HEK293 (cell line): ENCODE measurements around the gene FOXK2.
A peak's percentile ranks its signal among the peaks of the same experiment; 100 is the strongest.

Experiments
- CTCF ChIA-PET: fragments of 350-600 bp; formaldehyde crosslinking; extraction: SDS; loops from one replicate; lab custom pipeline; 2021; ENCODE audit warnings: antibody characterized with exemption; lab: Yijun Ruan, JAX
- POLR2A ChIA-PET: fragments of 300-600 bp; formaldehyde crosslinking; extraction: SDS; loops from one replicate; lab custom pipeline; 2020; ENCODE audit warnings: antibody characterized with exemption, inconsistent platforms; lab: Yijun Ruan, JAX
- H3K27ac ChIP-seq: fragments of 200-500 bp; sonication (Bioruptor generic); 2 replicates; pipeline ENCODE4 v1.5.1; 2014; ENCODE audit warnings: low read depth, low read length, control low read depth, inconsistent platforms; ENCODE audit errors: extremely low read depth
- H3K36me3 ChIP-seq, 2 experiments: fragments of 200-500 bp in 1 of 2; sonication (Bioruptor generic) in 1 of 2; 1 replicate in 1 of 2; 2 replicates in 1 of 2; pipeline ENCODE4 v1.5.1; 2014 to 2017; ENCODE audit warnings: inconsistent platforms in 2 of 2, low read length in 2 of 2; ENCODE audit not compliant: control insufficient read depth in 2 of 2, insufficient read depth in 1 of 2
- H3K4me1 ChIP-seq: fragments of 200-500 bp; sonication (Bioruptor generic); 2 replicates; pipeline ENCODE4 v1.5.1; 2014; ENCODE audit warnings: mild to moderate bottlenecking, low read length, inconsistent platforms; ENCODE audit not compliant: control insufficient read depth, insufficient read depth
- H3K4me3 ChIP-seq: 2 replicates; pipeline ENCODE4 v1.5.1; 2011; ENCODE audit warnings: low read depth, mild to moderate bottlenecking, control low read depth, low read length, moderate library complexity
- H3K9me3 ChIP-seq: fragments of 200-500 bp; sonication (Bioruptor generic); 2 replicates; pipeline ENCODE4 v1.5.1; 2014; ENCODE audit warnings: low read depth, low read length, inconsistent platforms; ENCODE audit not compliant: control insufficient read depth, insufficient read depth
- FEZF1 ChIP-seq: fragments of 450-650 bp; formaldehyde crosslinking; IDR thresholded peaks from 2 replicates; pipeline ENCODE4 v1.5.1; 2016; ENCODE audit warnings: missing biosample characterization, missing genetic modification characterization
- KLF1 ChIP-seq: fragments of 450-650 bp; formaldehyde crosslinking; IDR thresholded peaks from 2 replicates; pipeline ENCODE4 v1.5.1; 2016; ENCODE audit warnings: missing biosample characterization, missing genetic modification characterization
- KLF16 ChIP-seq: fragments of 450-650 bp; formaldehyde crosslinking; IDR thresholded peaks from 2 replicates; pipeline ENCODE4 v1.5.1; 2017; ENCODE audit warnings: missing biosample characterization, missing genetic modification characterization
- KLF7 ChIP-seq: fragments of 450-650 bp; formaldehyde crosslinking; IDR thresholded peaks from 2 replicates; pipeline ENCODE4 v1.5.1; 2016; ENCODE audit warnings: missing biosample characterization, missing genetic modification characterization, borderline replicate concordance
- KLF8 ChIP-seq: fragments of 450-650 bp; formaldehyde crosslinking; IDR thresholded peaks from 2 replicates; pipeline ENCODE4 v1.5.1; 2016; ENCODE audit warnings: missing biosample characterization, missing genetic modification characterization
- PATZ1 ChIP-seq: fragments of 450-650 bp; formaldehyde crosslinking; IDR thresholded peaks from 2 replicates; pipeline ENCODE4 v1.5.1; 2016; ENCODE audit warnings: missing biosample characterization, missing genetic modification characterization
- PRDM6 ChIP-seq: fragments of 450-650 bp; formaldehyde crosslinking; IDR thresholded peaks from 2 replicates; pipeline ENCODE4 v1.5.1; 2017; ENCODE audit warnings: missing biosample characterization, missing genetic modification characterization
- SP3 ChIP-seq: fragments of 450-650 bp; formaldehyde crosslinking; IDR thresholded peaks from 2 replicates; pipeline ENCODE4 v1.5.1; 2016; ENCODE audit warnings: missing biosample characterization, missing genetic modification characterization
- SP7 ChIP-seq: fragments of 450-650 bp; formaldehyde crosslinking; IDR thresholded peaks from 2 replicates; pipeline ENCODE4 v1.5.1; 2016; ENCODE audit warnings: missing biosample characterization, missing genetic modification characterization
- ZBTB21 ChIP-seq: fragments of 450-650 bp; formaldehyde crosslinking; IDR thresholded peaks from 2 replicates; pipeline ENCODE4 v1.5.1; 2017; ENCODE audit warnings: missing biosample characterization, missing genetic modification characterization
- ZNF133 ChIP-seq: fragments of 450-650 bp; formaldehyde crosslinking; IDR thresholded peaks from 2 replicates; pipeline ENCODE4 v1.5.1; 2016; ENCODE audit warnings: missing biosample characterization, missing genetic modification characterization
- ZNF16 ChIP-seq: fragments of 450-650 bp; formaldehyde crosslinking; IDR thresholded peaks from 2 replicates; pipeline ENCODE4 v1.5.1; 2016; ENCODE audit warnings: low read depth, missing biosample characterization, missing genetic modification characterization
- ZNF223 ChIP-seq: fragments of 450-650 bp; formaldehyde crosslinking; IDR thresholded peaks from 2 replicates; pipeline ENCODE4 v1.5.1; 2016; ENCODE audit warnings: missing biosample characterization, missing genetic modification characterization
- ZNF280C ChIP-seq: fragments of 450-650 bp; formaldehyde crosslinking; IDR thresholded peaks from 2 replicates; pipeline ENCODE4 v1.5.1; 2016; ENCODE audit warnings: missing biosample characterization, missing genetic modification characterization
- ZNF394 ChIP-seq: fragments of 450-650 bp; formaldehyde crosslinking; IDR thresholded peaks from 2 replicates; pipeline ENCODE4 v1.5.1; 2016; ENCODE audit warnings: missing biosample characterization, missing genetic modification characterization, mild to moderate bottlenecking, moderate library complexity, borderline replicate concordance
- ZNF449 ChIP-seq: fragments of 450-650 bp; formaldehyde crosslinking; IDR thresholded peaks from 2 replicates; pipeline ENCODE4 v1.5.1; 2017; ENCODE audit warnings: missing biosample characterization, mild to moderate bottlenecking, missing genetic modification characterization, moderate library complexity
- ZNF488 ChIP-seq: fragments of 450-650 bp; formaldehyde crosslinking; IDR thresholded peaks from 2 replicates; pipeline ENCODE4 v1.5.1; 2016; ENCODE audit warnings: missing biosample characterization, missing genetic modification characterization
- ZNF501 ChIP-seq: fragments of 450-650 bp; formaldehyde crosslinking; IDR thresholded peaks from 2 replicates; pipeline ENCODE4 v1.5.1; 2016; ENCODE audit warnings: missing biosample characterization, missing genetic modification characterization
- ZNF585B ChIP-seq: fragments of 450-650 bp; formaldehyde crosslinking; IDR thresholded peaks from 2 replicates; pipeline ENCODE4 v1.5.1; 2016; ENCODE audit warnings: missing biosample characterization, missing genetic modification characterization
- ZNF626 ChIP-seq: fragments of 450-650 bp; sonication (Bioruptor Pico); formaldehyde crosslinking; IDR thresholded peaks from 2 replicates; pipeline ENCODE4 v1.5.1; 2018; ENCODE audit warnings: missing biosample characterization, missing genetic modification characterization, inconsistent platforms
- ZNF658 ChIP-seq: fragments of 450-650 bp; formaldehyde crosslinking; IDR thresholded peaks from 2 replicates; pipeline ENCODE4; 2016; ENCODE audit warnings: missing biosample characterization, missing genetic modification characterization
- ZNF707 ChIP-seq: fragments of 450-650 bp; formaldehyde crosslinking; IDR thresholded peaks from 2 replicates; pipeline ENCODE4 v1.5.1; 2016; ENCODE audit warnings: missing biosample characterization, missing genetic modification characterization
- ZNF76 ChIP-seq: fragments of 450-650 bp; formaldehyde crosslinking; IDR thresholded peaks from 2 replicates; pipeline ENCODE4; 2016; ENCODE audit warnings: low read depth, missing biosample characterization, missing genetic modification characterization, borderline replicate concordance
- ZNF777 ChIP-seq: fragments of 450-650 bp; formaldehyde crosslinking; IDR thresholded peaks from 2 replicates; pipeline ENCODE4 v1.5.1; 2017; ENCODE audit warnings: missing biosample characterization, missing genetic modification characterization, borderline replicate concordance

The FOXK2 gene

GRCh38 chr17:82551779-82552457, 32.4 kb downstream of the FOXK2 start (continued):
- TF ChIP-seq ZNF449 (tag by site-specific recombination), result no peak
- no peak for TF ChIP-seq FEZF1 (tag by site-specific recombination)
- TF ChIP-seq PRDM6 (tag by site-specific recombination), result 0 out of 2 replicates have a peak, but pooled peaks have one; percentile 3

- Histone ChIP-seq H3K4me3 (no peak overlapping the region), H3K9me3 (no peaks in the 10 kb centered on the region), H3K4me1 (peaks cover 11% of the 10 kb centered on the region), H3K27ac (no peak overlapping the region), H3K36me3 (peaks cover 0 to 3% of the 10 kb centered on the region in 2 experiments; a peak in 1 of 3 replicates)
- POLR2A ChIA-PET, result no interaction called here
- CTCF ChIA-PET, result interaction anchor here (0.8 to 2.3 kb wide), 5 partner anchors 8 to 242 kb away, joined by 3 to 18 read pairs (median 5); partner anchors contain the start of gene FOXK2
- no peak for TF ChIP-seq ZNF777
- TF ChIP-seq ZNF76, result no peak
- TF ChIP-seq ZNF707 (tag by site-specific recombination), result no peak
- TF ChIP-seq KLF8, result no peak
- TF ChIP-seq ZNF585B (tag by site-specific recombination), result no peak
- TF ChIP-seq KLF7 (tag by site-specific recombination), result no peak
- no peak for TF ChIP-seq KLF1 (tag by site-specific recombination)
- no peak for TF ChIP-seq ZNF280C (tag by site-specific recombination)
Measured at GRCh38 chr17:82552580-82552979, 33.0 kb downstream of the FOXK2 start.

- no peak overlapping the region for H3K4me3 ChIP-seq
- peaks cover 11% of the 10 kb centered on the region for H3K4me1 ChIP-seq
- H3K36me3 ChIP-seq, result peaks cover 6 to 11% of the 10 kb centered on the region in 2 experiments; a peak in 2 of 3 replicates
- peak overlapping the region; percentile 32; the same call in 1 of the 2 replicates for H3K27ac ChIP-seq
- H3K9me3 ChIP-seq, result no peaks in the 10 kb centered on the region
- CTCF ChIA-PET, result interaction anchor here (0.6 to 2.3 kb wide), 26 partner anchors 8 to 243 kb away, joined by 3 to 18 read pairs (median 4); partner anchors contain the start of gene FOXK2
- POLR2A ChIA-PET, result interaction anchor here (1.1 to 1.6 kb wide), 2 partner anchors 32 to 34 kb away, joined by 4 to 6 read pairs; partner anchors contain the start of gene FOXK2
- TF ChIP-seq SP7 (tag by site-specific recombination) (no peak), ZBTB21 (tag by site-specific recombination) (no peak), ZNF626 (tag by site-specific recombination) (no peak), ZNF223 (no peak), PATZ1 (tag by site-specific recombination) (no peak), ZNF133 (tag by site-specific recombination) (no peak), ZNF488 (no peak), ZNF658 (no peak), ZNF501 (tag by site-specific recombination) (no peak), ZNF394 (tag by site-specific recombination) (no peak), KLF16 (tag by site-specific recombination) (no peak), SP3 (no peak), ZNF16 (tag by site-specific recombination) (no peak)
Measured at GRCh38 chr17:82553210-82553930, 33.8 kb downstream of the FOXK2 start.
